SK-N-SH treated with all-trans-retinoic acid at 6 μM for 48 hours (cell line): ENCODE measurements around the gene FGF22.
"Not testable (repeated sequence)": the region's sequence is repeated elsewhere in the genome, so short reads cannot be mapped to it uniquely, and the experiment has no call there.

Source experiments
- CSRNP3 ChIP-seq: fragments of 250-450 bp; sonication (Bioruptor Pico); IDR thresholded peaks from 2 replicates; pipeline ENCODE4 v1.5.1; 2021; ENCODE audit warnings: mild to moderate bottlenecking, moderate library complexity
- PPARA ChIP-seq: fragments of 250-450 bp; sonication (Bioruptor Pico); IDR thresholded peaks from 2 replicates; pipeline ENCODE4 v1.5.0; 2020; ENCODE audit warnings: mild to moderate bottlenecking, borderline replicate concordance

DNA sequence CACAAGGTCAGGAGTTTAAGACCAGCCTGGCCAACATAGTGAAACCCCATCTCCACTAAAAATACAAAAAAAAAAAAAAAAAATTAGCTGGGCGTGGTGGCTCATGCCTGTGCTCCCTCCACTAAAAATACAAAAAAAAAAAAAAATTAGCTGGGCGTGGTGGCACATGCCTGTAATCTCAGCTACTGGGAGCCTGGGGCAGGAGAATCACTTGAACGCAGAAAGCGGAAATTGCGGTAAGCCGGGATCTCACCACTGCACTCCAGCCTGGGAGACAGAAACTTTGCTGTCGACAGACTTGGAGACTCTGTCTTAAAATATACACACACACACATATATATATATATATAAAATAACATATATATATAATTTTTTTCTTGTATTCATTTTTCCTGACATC lies 13.1 kb upstream of the FGF22 start:
- TF ChIP-seq PPARA, CSRNP3 (CRISPR knock-in tag): not testable (repeated sequence)
